ENCODE results near the gene RXYLT1. TPM values are rescaled to one million over a fixed set of nuclear protein-coding genes. Genes with fewer than 3 reads are reported as not detected.

The RXYLT1 gene
- total RNA-seq, 2 donors from 2014 or later: 10.0 to 14.0 TPM

Other genes starting within 250 kb of the RXYLT1 start
- 1 to 10 TPM; 5.5 to 9.3 TPM for gene DPY19L2, start 111.4 kb upstream of the RXYLT1 start, total RNA-seq
- 10 to 100 TPM; 11.2 to 16.0 TPM for gene SRGAP1, start 64.8 kb downstream of the RXYLT1 start, total RNA-seq

Data from posterior vena cava (tissue), 2 donors.